NCI-H1092 (cell line): ENCODE measurements around the gene SCFD1.
"Not testable (repeated sequence)": the region's sequence is repeated elsewhere in the genome, so short reads cannot be mapped to it uniquely, and the experiment has no call there.

Experiments
- DNase-seq: peaks from one replicate; lab custom pipeline; 2025; lab: John Stamatoyannopoulos, UW

SCFD1 gene

DNA sequence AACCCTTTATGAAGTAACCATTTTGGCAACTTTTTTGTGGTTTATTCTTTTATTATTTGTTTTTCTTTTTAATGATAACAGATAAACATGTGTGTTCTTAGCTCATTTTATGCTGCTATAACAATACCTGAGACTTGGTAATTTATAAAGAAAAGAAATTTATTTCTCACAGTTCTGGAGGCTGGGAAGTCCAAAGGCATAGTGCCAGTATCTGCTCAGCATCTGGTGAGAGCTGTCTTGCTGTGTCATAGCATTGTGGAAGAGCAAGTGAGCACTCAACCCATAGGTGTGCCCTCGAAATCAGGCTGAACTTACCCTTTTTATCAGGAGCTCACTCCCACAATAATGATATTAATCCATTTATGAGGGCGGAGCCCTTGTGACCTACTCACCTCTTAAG, 8.0 kb upstream of the SCFD1 start:
- no peak for DNase-seq

GRCh38 chr14:30620178-30620577, 1.9 kb upstream of the SCFD1 start:
- DNase-seq, result no peak

DNA sequence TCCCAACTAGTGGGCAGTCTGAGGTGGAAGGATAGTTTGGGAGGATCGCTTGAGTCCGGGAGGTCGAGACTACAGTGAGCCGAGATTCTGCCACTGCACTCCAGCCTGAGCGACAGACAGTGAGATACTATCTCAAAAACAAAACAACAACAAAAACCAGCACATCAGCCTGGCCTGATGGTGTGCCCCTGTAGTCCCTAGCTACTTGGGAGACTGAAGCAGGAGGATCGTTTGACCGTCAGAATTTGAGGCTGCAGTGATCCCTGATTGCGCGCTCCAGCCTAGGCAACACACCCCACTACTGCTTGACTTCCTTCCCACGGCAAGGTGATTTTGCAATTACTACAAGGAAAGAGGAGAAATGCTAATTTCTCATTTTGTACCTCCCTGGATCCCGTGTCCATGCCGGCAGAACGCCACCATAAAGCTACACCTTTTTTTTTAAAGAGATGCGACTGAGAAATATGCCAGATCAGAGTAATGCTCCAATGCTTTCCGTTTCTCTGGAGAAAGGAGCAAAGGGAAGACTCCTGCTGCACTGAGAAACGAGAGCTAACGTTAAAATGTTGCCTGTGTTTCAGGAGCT, 672 bp upstream of the SCFD1 start:
- no peak for DNase-seq

- DNase-seq, result no peak
Observed at GRCh38 chr14:30623412-30624131, 1.5 kb downstream of the SCFD1 start.

GRCh38 chr14:30624132-30624423, 2.0 kb downstream of the SCFD1 start:
- no peak for DNase-seq

DNA sequence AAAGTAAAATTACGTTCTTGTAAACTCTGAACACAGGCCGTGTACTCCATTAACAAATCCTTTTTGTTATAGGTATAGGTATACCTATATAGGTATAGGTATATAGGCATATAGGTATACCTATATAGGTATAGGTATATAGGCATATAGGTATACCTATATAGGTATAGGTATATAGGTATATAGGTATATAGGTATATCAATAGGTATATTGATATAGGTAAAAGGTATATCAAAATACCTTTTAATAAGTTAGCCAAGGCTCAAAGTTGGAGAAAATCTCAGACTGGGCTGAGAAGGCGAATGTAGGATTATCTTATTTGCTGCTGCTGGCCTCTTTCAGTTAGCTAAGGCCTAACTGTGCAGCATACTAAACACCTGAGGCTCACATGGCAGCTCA, 3.4 kb downstream of the SCFD1 start:
- no peak for DNase-seq

- not testable (repeated sequence) for DNase-seq
Observed at GRCh38 chr14:30629432-30629831, 7.3 kb downstream of the SCFD1 start.

GRCh38 chr14:30630248-30630647, 8.1 kb downstream of the SCFD1 start:
- no peak for DNase-seq

DNA sequence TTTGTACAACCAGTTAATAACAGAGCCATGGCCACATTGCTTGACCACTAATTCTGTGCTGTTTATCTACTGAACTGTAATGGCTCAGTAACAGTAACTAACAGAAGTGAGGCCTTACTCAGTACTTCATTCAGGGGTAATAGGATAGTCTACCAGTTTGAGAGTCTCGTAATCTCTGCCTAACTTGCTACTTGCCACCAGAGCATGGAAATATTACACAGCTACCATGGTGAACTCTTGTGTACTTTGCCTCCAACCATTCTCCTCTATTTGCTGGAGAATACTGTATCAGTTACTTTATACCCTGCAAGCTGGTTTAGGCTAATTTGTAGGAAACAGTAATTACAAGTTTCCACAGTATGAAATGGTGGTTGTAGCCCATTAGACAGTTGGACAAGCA, 10.6 kb downstream of the SCFD1 start:
- no peak for DNase-seq

DNA sequence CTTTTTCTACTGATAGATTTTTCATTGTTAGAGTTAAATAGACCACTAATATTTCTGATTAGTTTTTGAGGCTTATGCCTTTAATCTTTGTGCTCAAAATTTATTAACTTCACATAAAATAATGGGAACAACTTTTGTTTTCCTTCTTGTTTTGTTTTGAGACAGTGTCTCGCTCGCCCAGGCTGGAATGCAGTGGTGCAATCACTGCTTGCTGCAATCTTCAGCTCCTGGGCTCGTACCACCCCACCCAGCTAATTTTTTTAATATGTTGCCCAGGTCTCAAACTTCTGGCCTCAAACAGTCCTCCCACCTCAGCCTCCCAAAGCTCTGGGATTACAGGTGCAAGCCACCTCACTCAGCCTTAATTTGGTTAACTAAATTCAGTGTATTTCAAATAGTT, 16.8 kb downstream of the SCFD1 start:
- no peak for DNase-seq

DNA sequence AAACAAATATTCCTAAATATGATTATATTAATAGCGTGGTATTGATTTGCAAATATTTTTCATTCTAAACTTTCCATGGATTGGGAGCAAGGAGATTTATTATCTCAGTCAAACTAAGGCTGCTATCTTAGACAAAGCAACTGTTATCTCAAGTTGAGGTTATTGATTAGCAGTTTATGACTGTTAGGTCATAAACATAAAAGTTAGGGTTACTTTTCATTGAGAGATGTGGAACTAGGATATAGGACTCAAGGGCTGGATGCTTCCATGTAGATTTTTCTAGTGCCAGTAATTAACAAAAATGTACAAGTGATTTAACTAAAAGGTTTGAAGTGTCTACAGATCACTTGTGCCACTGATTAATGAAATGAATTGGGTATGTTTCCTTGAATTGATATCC, 19.1 kb downstream of the SCFD1 start:
- DNase-seq, result no peak

GRCh38 chr14:30644462-30644861, 22.3 kb downstream of the SCFD1 start:
- not testable (repeated sequence) for DNase-seq

GRCh38 chr14:30645600-30645999, 23.5 kb downstream of the SCFD1 start:
- DNase-seq, result no peak

GRCh38 chr14:30648471-30648870, 26.4 kb downstream of the SCFD1 start:
- no peak for DNase-seq

GRCh38 chr14:30651937-30652336, 29.8 kb downstream of the SCFD1 start:
- no peak for DNase-seq

DNA sequence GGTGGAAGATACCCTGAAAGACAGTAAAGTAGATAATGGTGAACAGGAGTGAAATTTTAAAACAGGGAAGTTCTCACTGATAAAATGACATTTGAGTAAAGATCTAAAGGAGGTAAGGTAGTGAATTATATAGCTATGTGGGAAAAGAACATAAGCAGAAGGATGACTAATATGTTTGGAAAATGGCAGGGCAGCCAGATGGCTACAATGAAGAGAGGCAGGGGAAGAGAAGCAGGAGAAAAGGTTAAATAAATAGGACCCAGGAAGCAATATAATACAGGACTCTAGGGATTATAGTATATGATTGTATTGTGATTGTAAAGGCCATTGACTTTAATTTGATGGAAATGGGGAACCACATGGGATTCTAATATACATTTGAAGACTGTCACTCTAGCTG, 33.0 kb downstream of the SCFD1 start:
- DNase-seq, result no peak

DNA sequence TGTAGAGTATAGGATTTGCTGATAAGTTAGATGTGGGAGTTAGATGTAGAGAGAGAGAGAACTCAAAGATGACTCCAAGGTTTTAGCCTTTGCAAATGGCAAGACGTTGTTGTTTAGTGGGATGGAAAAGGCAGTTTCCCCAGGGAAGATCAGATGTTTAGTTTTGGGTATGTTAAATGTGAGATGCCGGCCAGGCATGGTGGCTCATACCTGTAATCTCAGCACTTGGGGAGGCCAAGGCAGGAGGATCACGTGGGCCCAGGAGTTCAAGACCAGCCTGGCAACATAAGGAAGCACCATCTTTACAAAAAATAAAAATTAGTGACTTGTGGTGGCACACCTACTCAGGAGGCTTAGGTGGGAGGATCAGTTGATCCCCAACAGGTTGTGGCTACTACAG, 33.5 kb downstream of the SCFD1 start:
- no peak for DNase-seq

GRCh38 chr14:30656190-30656632, 34.1 kb downstream of the SCFD1 start:
- DNase-seq, result peak; percentile 29

GRCh38 chr14:30657050-30657449, 34.9 kb downstream of the SCFD1 start:
- DNase-seq, result no peak

- no peak for DNase-seq
Observed at GRCh38 chr14:30657606-30658163, 35.6 kb downstream of the SCFD1 start.

DNA sequence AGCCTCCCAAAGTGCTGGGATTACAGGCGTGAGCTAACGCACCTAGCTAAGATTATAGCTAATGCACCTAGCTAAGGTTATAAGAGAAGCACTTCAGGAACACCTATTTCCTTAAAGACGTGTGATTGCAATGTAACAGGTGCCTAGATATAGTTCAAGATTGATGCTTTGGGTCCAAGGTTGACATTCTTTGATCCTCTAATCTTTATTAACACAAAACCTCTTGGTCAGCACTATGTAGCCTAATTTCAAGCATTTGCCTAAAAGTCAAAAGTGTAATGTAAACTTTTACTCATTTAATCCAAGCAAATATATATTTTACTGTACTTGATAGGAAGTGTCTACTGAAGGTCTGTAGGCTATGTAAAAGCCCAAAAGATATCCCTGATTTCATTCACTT, 36.5 kb downstream of the SCFD1 start:
- no peak for DNase-seq

DNA sequence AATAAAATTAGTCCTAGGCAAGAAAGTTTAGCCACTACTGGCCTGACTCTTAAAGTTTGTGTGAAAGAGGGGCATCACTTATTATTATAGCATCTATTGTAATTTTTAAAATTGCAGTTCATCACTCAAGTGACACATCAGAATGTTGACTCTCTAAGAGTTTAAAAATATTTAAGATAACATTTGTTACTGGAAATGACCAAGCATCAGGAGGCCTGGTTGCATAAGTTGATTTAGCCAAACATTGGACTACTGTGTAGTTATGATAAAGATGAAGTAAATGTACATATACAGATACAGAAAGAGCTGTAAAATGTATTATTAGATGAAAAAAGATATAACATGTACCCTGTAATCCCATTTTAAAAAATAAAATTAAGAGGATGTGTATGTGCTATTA, 47.5 kb downstream of the SCFD1 start:
- DNase-seq, result no peak

- no peak for DNase-seq
Observed at GRCh38 chr14:30673071-30673470, 51.0 kb downstream of the SCFD1 start.

DNA sequence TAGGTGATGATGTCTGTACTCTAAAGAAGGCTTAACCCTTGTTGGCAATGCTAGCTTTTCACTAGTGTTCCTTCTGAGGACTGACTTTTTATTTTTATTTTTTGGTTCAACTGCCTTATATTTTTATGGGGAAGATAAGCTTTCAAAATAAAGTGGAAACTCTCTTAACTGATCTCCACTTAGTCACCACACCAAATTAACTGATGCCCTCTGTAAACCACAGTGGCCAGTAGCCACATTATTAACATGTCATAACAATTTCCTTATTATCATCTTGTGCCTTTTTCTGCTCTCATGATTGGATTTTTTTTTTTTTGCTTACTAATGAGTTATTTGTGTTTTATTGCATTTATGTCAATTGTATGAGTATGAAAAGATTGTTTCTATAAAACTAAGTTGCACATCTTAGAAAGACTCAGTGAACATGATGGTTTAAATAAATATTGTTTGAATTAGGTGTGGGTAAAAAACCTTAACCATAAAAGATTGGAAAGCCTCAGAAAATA, 56.9 kb downstream of the SCFD1 start:
- no peak for DNase-seq
